Astrocyte of the spinal cord (primary cell): ENCODE data around the gene ATP2B3.

Experiments used
- DNase-seq: peaks from one replicate; pipeline ENCODE4 v3.0.0; 2011; ENCODE audit warnings: low read depth, low spot score
- H3K4me3 ChIP-seq: 2 replicates; pipeline ENCODE4 v1.5.1; 2011; ENCODE audit warnings: low read depth, mild to moderate bottlenecking, low read length, moderate library complexity
- in situ Hi-C: cut with HindIII; loops from 2 replicates; pipeline ENCODE4 v1.10.0; 2017; ENCODE audit warnings: low sequenced_read_pairs
- TF ChIP-seq, protein P1 (sequence below): IDR thresholded peaks from 2 replicates; pipeline ENCODE4 v1.5.1; 2012; ENCODE audit warnings: low read depth, mild to moderate bottlenecking, low read length, inconsistent platforms

The ATP2B3 gene

DNA sequence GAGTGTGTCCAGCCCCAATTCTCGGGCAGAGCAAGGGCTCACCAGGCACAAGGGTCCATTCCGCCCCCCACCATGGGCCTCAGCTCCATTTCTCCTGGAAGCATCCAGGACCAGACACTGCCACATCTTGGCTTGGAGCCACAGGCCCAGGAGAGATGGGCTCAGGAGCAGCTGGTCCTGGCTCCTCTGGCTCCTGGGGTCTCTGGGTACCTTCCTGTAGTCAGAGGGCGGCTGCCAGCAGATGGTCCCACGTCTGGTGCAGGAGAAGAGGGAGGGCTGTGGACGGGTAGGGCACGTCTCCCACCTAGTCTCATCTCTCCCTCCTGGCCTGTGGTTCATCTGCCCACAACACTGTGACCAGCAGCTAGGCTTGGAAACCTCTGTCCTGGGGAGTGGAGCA, 8.0 kb downstream of the ATP2B3 start:
- TF ChIP-seq, protein P1, sequence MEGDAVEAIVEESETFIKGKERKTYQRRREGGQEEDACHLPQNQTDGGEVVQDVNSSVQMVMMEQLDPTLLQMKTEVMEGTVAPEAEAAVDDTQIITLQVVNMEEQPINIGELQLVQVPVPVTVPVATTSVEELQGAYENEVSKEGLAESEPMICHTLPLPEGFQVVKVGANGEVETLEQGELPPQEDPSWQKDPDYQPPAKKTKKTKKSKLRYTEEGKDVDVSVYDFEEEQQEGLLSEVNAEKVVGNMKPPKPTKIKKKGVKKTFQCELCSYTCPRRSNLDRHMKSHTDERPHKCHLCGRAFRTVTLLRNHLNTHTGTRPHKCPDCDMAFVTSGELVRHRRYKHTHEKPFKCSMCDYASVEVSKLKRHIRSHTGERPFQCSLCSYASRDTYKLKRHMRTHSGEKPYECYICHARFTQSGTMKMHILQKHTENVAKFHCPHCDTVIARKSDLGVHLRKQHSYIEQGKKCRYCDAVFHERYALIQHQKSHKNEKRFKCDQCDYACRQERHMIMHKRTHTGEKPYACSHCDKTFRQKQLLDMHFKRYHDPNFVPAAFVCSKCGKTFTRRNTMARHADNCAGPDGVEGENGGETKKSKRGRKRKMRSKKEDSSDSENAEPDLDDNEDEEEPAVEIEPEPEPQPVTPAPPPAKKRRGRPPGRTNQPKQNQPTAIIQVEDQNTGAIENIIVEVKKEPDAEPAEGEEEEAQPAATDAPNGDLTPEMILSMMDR: no peak
- no peak for DNase-seq
- H3K4me3 ChIP-seq: no peak overlapping the region
- in situ Hi-C loops: no loop called here

- DNase-seq: no peak
- TF ChIP-seq, protein P1: no peak
- H3K4me3 ChIP-seq: no peak overlapping the region
- in situ Hi-C loops: no loop called here
Observed at GRCh38 chrX:153526042-153526441, 8.6 kb downstream of the ATP2B3 start.

DNA sequence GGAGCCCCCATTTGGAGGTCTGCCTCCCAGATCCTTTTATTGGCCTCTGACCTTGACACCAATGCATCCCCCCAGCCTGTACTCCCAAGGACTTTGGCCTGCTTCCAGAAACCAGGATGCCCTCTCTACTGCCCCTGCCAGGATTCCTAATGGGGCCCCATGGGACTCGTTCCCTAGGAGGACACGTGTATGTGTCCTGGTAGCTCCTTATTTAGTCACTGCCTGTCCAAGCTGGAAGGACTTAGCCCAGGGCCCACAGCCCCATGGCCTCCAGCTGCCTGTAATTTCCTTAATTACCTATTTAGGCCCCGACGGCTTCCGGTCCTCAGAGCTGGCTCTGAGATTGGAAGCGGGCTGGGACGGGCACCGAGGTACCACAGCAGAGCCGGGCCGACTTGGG, 9.4 kb downstream of the ATP2B3 start:
- no peak overlapping the region for H3K4me3 ChIP-seq
- TF ChIP-seq, protein P1: no peak
- in situ Hi-C loops: no loop called here
- no peak for DNase-seq

GRCh38 chrX:153527208-153527607, 9.8 kb downstream of the ATP2B3 start:
- TF ChIP-seq, protein P1: no peak
- in situ Hi-C loops: no loop called here
- no peak for DNase-seq
- H3K4me3 ChIP-seq: no peak overlapping the region

- H3K4me3 ChIP-seq: no peak overlapping the region
- TF ChIP-seq, protein P1: no peak
- DNase-seq: no peak
- in situ Hi-C loops: no loop called here
Observed at GRCh38 chrX:153530411-153531129, 13.1 kb downstream of the ATP2B3 start.

DNA sequence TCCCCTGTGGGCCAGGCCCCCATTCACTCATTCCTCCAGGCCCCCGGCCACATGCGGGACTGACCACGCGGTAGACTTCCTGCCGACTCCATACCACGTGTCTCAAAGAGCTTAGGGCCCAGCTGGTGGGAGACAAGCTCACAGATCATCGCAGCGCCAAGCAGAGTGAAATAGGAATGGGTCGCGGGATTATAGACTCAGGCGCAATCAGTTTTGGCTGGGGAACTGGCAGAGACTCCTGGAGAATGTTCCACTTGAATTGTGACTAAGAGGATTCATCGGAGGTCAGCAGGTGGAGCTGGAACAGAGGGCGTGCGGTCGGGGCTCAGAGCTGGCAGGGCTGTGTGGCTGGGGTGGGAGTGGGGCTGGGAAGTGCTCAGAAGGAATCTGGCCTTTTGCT, 15.6 kb downstream of the ATP2B3 start:
- no peak for DNase-seq
- in situ Hi-C loops: no loop called here
- TF ChIP-seq, protein P1: no peak
- H3K4me3 ChIP-seq: no peak overlapping the region
